Kidney capillary endothelial cell (primary cell): ENCODE results near the gene DNAJB8.

ENCODE experiments used
- DNase-seq: peaks from one replicate; pipeline ENCODE4 v3.0.0-alpha.2; 2018; ENCODE audit warnings: low spot score

DNAJB8 gene

DNA sequence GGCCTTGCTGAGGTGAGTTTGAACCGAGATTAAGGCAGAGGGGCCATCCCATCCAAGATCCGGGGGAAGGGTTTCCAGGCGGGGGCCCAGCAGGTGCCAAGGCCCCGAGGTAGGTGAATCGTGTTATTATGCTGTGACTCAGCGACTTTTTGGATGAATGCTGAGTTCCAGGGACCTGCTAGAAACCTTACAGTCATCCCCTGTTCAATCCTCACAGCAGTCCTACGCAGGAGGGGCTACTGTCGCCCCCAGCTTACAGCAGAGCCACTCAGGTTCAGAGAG is 40.9 kb downstream of the DNAJB8 start:
- DNase-seq: no peak

DNA sequence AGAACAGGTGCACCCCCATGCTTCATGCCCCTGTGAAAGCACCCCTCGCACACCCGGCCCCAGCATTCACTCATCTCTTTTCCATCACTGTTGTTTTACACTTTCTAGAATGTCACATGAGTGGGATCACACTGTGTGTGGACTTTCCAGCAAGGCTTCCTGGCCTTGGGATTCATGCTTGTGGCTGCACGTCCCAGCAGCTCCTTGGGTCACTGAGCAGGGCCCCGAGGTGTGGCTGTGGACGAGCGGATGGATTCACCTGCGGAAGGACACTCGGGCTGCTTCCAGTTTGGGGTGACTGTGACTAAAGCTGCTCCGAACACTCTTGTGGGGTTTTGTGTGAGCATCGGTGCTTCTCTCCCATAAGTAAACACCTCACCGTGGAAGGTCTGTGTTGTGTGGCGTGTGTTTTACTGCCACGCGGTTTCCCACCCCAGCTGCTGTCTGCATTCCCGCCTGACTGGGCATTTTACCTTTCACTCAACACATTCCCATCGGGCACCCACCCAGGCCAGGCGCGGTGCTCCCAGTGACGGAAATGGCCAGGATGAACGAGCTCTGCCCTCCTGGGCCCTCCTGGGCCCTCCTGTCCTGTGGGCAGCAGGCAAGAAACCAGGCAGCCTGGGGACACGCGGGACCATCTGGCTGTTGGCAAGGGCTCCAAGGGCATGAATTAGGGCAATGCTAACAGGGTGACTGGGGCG is 41.4 kb downstream of the DNAJB8 start:
- no peak for DNase-seq

DNA sequence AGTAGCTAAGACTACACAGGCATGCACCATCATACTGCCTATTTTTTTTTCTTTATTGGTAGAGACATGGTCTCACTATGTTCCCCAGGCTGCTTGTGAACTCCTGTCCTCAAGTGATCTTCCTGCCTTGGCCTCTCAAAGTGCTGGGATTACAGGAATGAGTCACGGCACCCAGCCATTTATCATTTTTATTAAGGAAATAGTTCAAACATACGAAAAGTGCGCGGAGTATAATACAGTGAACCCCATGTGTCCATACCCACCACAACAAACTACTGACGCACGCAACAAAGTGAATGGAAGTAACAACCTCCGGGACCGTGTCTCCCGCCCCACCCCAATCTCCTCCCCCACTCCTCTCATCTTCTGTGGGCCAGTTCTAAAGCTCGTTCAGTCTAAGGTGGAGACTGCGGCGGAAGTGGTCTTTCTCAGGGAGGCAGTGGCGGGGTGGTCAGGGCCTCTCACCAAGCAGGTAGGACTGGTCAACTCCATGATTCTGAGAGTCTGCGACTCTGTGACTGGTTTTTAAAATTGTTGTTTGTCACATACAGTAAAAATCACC is 42.1 kb downstream of the DNAJB8 start:
- DNase-seq: peak; percentile 39

DNA sequence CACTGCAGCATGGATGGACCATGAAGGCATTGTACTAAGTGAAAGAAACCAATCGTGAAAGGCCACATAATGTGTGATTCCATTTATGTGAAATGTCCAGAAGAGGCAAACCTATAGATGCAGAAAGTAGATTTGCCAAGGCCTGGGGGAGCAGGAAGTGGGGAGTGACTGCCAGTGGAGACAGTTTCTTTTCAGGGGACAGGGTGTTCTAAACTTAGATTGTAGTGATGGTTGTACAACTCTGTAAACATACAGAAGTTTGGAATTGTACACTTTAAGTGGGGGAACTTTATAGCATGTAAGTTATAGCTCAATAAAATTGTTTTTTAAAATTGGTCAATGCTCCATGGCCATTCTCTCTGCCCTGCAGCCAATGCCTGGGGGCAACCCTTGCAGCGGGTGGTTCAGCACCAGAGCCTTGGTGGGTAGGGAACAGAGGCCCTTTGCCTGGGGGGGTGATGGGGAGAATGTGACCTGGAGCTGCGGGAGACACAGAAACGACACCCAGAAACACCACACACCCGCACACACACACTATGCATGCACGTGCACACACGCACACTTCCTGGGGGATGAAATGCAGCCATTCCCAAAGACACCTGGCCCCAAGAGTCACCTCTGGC is 43.1 kb downstream of the DNAJB8 start:
- DNase-seq: no peak

DNA sequence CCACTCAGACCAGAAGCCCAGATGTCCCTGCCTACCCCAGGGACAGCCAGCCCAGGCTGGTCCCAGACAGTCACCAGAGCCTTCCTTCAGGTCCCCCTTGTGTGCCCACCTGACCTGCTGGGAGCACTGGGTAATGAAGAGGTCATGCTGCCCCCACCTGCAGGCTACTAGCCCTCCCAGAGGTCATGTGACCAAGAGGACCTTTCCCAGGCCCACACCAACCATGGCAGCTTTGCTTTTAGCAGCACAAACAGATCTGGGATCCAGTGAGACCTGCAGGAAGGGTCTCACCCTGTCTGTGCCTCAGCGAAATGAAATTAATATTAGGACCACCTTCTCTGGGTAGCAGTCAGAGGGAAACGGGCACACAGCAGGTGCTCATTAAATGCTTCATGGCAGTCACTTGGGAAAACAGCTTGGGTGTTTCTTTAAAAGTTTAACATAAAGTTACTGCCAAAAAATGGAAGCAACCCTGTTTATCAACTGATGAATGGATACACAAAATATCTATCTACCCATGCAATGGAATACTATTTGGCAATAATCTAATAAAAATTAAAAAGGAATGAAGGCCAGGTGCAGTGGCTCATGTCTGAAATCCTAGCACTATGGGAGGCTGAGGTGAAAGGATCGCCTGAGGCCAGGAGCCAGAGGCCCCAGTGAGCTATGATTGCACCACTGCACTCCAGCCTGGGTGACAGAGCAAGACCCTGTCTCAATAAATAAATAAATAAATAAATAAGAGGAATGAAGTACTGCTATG is 43.7 kb downstream of the DNAJB8 start:
- DNase-seq: no peak

DNA sequence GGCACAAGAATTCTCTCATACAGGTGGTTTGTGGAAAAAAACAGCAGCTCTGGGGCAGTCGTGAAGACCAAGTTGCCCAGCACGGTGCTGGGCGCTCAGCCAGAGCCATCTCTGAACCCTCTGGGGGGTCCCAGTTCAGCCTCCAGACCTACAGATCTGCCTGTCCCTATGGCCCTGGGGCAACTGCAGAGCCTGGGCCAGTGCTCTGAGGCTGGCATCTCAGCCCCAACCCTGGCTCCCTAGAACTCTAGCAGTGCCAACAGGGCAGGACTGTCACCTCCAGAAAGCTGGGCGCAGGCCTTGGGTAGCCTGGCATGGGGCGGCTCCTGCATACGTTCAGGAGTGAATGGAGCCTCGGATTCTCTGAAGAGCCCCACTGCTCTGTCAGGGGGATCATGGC is 44.7 kb downstream of the DNAJB8 start:
- no peak for DNase-seq

DNA sequence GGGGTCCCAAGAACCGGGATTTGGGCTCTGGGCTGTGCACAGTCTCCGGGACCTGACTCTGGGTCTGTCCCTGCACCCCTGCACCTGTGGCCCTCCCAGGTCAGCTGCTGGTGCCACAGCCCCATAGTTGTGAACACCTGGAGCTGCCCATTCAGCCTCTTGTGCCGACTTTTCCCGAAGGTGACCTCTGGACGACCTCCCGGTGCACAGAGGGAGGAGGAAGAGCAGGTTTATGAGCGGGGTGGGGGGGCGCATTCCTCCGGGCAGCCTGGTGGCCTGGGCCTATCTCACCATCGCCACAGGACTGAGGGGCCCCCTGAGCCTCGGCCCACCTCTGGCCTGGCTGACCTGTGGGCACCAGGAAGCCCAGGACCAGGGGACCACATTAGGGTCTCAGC is 45.3 kb downstream of the DNAJB8 start:
- DNase-seq: no peak

DNA sequence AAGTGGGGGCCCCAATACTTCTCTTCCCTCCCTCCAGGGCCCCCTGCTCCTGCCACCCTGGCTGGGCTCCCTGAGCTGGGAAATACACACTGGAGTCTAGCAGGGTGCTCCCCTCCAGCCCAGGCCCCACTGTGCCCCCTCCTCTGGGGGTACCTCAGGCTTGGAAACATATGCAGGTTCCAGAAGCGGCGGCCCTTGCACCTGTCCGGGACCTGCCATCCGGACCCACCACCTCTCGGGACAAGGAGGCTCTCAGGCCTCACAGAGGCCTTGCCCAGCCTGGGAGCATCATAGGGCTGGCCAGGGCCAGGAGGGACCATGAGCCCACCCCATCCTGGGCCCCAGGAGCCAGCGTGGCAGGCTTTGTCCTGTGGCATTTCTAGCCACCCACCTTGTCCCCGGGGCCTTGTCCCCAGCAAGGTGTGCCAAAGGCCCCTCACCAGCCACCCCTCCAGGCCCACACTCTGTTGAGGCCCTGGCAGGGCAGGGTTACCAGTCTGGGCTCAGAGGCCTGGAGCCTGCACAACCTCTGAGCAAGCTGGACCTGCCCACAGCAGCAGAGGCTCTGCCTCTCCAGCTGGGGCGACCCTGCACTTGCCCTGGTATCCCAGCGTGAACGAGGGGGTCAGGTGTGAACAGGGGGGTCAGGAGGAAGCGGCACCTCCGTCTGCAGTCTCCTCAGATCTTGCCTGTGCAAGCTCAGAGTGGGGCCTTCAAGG is 45.8 kb downstream of the DNAJB8 start:
- no peak for DNase-seq

DNA sequence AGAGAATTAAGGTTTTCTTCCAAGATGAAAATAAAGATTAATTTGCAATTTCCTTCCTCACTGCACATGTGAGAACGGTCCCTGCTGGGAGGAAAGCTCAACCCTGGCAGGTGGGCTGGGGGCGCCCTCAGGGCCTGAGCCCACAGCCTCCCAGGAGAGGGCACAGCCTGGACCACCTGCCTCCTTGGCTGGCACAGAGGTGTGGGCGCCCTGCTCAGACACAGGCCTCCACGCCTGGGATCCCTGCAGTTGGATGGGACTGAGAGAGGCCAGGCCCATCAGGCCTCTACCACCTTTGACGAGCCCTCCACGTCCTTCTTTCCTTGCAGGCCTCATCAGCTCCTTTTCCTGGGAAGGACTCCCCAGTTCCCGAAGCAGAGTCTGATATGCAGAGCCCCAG is 46.4 kb downstream of the DNAJB8 start:
- no peak for DNase-seq

DNA sequence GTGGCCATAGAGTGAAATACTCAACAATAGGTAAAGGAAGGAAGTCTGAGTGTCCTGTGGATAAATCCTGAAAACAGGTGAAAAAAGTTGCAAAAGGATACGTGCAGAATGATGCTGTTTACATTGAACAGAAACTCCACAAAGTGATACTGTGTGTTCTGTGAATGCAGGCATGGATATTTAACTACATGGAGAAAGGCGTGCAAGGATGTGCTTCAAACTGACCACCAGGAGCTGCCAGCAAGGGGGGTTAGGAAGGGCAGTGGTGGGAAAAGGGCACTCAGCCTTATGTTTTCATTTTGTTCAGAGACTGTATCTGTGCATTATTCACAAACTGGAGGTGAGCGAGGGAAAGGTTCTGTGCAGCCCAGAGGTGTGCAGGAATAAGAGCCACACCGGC is 47.4 kb downstream of the DNAJB8 start:
- no peak for DNase-seq

DNA sequence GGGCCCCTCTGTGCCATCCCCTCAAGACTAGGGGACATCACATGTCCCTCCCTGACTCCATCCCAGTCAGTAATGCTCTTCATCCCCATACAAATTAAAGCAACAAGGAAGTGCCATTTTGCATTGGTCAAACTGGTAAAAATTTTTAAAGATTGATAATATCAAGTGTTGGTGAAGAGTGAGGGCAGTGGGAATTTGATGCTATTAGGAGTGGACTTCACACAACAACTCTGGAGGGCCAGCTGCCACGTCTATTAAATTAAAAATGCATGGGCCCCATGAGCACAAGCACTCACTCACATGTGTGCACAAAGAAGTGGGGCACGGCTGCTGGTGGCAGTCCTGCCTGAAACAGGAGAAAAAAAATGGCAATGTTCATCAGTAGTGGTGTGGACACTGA is 47.8 kb downstream of the DNAJB8 start:
- DNase-seq: no peak

DNA sequence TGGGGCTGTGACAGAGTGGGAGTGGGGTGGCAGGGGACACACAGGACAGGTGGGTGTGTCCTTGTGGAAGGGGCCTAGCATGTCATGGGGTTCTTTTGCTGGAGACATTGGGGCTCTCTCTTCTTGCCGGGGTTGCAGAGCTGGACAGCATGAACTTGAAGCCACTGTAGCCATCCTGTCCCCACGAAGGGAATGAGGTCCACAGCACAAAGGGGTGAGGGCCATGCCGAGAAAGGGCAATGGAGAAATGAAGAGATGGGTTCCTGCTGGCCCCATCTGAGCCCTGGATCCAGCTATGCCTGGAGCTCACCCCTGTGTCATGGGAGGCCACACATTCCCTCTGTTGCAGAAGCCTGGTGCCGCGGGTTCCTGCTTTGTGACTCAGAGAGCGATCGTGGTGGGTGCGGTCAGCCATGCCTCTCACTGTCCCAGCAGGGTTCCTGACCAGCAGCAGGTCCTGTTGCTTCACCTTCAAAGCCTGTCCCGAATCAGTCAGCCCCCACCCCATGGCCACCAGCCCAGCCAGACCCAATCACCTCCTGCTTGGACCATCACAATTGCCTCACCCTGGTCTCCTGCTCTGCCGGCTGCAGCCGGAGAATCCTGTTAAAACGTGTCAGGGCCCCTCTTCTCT is 50.0 kb downstream of the DNAJB8 start:
- peak; percentile 10 for DNase-seq

DNA sequence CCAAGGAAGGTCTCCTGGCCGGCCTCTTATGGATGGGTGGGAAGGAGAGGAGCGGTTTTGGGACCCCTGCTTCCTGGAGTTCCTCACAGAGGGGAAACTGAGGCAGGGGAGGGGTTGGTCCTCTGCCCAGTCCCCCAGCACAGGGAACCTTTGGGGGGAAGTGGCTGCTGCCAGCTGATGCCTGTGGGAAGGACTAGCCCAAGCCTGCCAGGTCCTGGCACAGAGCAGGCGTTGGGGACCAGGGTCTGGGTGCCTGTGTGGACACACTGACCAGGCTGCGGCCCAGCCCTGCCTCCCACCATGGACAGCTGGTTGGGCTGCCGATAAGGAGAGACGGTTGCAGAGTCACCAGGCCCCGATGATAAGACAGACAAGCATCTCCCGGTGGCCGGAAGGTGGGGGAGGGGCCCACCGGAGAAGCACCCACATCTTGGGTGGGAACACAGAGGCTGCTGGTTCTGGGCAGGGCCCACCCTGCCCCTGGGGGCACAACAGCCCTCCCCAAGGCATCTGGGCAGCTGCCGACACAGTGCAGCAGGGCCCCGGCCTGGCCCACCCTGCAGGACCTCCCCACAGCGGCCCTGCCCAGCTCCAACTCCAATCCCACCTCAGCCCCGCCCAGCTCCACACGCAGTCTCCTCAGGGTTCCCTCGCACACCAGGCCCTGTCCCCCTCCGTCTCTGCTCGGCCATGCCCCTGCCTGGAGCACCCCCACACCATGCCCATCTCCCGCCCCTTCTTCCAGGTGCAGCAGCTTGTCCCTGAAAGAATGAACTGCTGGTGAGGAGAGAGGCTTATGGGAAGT is 50.7 kb downstream of the DNAJB8 start:
- no peak for DNase-seq

DNA sequence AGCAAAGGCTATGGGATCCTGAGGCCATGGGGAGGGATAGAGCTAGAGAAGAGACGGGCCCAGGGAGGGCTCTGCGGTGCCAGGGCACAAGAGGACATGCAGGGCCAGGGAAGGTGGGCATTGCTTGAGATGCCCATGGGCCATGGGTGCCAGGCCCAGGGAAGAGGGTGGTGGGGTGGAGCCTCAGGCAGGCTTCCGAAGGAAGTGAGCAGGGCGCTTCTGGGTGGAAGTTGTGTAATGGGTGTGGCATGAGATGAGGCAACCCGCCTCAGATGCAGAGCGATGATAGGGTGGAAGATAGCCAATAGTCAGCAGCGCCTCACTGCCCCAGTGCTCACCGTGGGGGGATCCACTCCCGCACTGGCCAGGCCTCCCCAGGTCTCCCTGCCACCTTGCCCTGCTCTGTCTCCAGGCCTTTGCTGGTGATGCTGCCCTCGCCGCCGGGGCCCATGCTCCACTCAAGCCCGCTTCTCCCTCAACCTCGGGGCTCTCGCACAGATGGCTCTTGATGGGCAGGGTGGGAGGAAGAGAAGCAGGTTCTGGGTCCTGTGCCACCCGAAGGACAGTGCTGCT is 51.4 kb downstream of the DNAJB8 start:
- DNase-seq: no peak

DNA sequence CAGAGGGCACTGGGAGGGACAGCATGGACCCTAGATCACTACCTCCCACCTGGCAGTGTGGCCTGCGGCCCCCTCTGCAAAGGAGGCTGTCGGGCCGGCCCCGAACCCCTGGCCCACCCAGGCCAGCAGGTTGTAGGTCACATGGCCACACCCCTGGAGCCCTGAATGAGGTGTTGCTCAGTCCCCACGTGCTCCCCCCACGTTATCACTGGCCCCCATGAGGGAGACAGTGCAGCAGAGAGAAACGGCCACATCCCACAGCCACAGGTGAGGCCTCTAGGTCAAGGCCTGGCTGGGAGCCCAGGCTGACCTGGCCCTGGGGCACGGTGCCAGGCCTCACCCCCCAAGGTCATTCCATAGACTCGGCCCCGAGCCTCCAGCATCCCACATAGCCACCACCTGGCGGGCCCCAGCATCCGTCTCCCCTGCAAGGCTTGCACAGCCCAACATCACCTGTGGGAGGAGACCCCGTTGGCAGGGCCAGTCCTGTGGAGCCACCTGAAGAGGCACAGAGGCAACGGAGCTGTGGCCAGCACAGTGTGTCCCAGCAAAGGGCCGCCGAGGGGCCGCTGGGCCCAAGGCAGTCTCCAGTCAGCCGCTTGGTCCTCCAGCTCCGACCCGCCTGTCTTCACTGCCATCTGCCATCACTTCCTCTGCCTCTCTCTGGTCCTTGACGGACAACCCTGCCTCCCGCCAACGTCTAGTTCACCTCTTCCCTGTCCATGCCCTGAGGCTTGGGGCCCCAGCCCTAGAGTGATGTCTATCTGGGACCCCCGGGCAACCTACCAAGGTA is 53.1 kb downstream of the DNAJB8 start:
- DNase-seq: no peak

DNA sequence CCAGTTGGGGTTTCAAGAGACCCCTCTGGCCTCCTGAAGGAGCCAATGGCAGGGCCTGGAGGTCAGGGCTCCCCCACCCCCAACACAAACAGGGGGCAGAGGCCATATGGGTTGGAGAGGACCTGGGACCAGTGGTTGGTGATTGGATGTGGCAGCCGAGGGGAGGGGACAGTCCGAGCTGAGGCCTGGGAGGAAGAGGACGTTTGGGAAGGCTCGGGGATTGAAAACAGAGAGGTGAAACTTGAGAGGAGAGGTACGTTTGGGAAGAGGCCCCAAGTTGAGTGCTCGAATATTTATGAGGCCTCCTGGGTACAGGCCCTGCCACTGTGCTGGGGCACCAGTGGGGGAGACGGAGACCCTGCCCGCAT is 53.7 kb downstream of the DNAJB8 start:
- DNase-seq: no peak
